HEK293 (cell line): ENCODE measurements around the gene TRNAU1AP.
A peak's percentile ranks its signal among the peaks of the same experiment; 100 is the strongest.

Source experiments
- CTCF ChIA-PET: fragments of 350-600 bp; formaldehyde crosslinking; extraction: SDS; loops from one replicate; lab custom pipeline; 2021; ENCODE audit warnings: antibody characterized with exemption; lab: Yijun Ruan, JAX
- POLR2A ChIA-PET: fragments of 300-600 bp; formaldehyde crosslinking; extraction: SDS; loops from one replicate; lab custom pipeline; 2020; ENCODE audit warnings: antibody characterized with exemption, inconsistent platforms; lab: Yijun Ruan, JAX
- H3K27ac ChIP-seq: fragments of 200-500 bp; sonication (Bioruptor generic); 2 replicates; pipeline ENCODE4 v1.5.1; 2014; ENCODE audit warnings: low read depth, low read length, control low read depth, inconsistent platforms; ENCODE audit errors: extremely low read depth
- H3K36me3 ChIP-seq, 2 experiments: fragments of 200-500 bp in 1 of 2; sonication (Bioruptor generic) in 1 of 2; 1 replicate in 1 of 2; 2 replicates in 1 of 2; pipeline ENCODE4 v1.5.1; 2014 to 2017; ENCODE audit warnings: inconsistent platforms in 2 of 2, low read length in 2 of 2; ENCODE audit not compliant: control insufficient read depth in 2 of 2, insufficient read depth in 1 of 2
- H3K4me1 ChIP-seq: fragments of 200-500 bp; sonication (Bioruptor generic); 2 replicates; pipeline ENCODE4 v1.5.1; 2014; ENCODE audit warnings: mild to moderate bottlenecking, low read length, inconsistent platforms; ENCODE audit not compliant: control insufficient read depth, insufficient read depth
- H3K4me3 ChIP-seq: 2 replicates; pipeline ENCODE4 v1.5.1; 2011; ENCODE audit warnings: low read depth, mild to moderate bottlenecking, control low read depth, low read length, moderate library complexity
- H3K9me3 ChIP-seq: fragments of 200-500 bp; sonication (Bioruptor generic); 2 replicates; pipeline ENCODE4 v1.5.1; 2014; ENCODE audit warnings: low read depth, low read length, inconsistent platforms; ENCODE audit not compliant: control insufficient read depth, insufficient read depth
- BCL11A ChIP-seq: fragments of 450-650 bp; formaldehyde crosslinking; IDR thresholded peaks from 2 replicates; pipeline ENCODE4 v1.5.1; 2016; ENCODE audit warnings: low read depth, missing biosample characterization, missing genetic modification characterization
- GLIS2 ChIP-seq: fragments of 450-650 bp; formaldehyde crosslinking; IDR thresholded peaks from 2 replicates; pipeline ENCODE4 v1.5.1; 2016; ENCODE audit warnings: missing biosample characterization, missing genetic modification characterization
- IKZF3 ChIP-seq: fragments of 450-650 bp; IDR thresholded peaks from 2 replicates; pipeline ENCODE4 v1.5.0; 2018; ENCODE audit warnings: missing biosample characterization, mild to moderate bottlenecking, missing genetic modification characterization, moderate library complexity
- KLF9 ChIP-seq: fragments of 450-650 bp; formaldehyde crosslinking; IDR thresholded peaks from 2 replicates; pipeline ENCODE4 v1.5.1; 2016; ENCODE audit warnings: missing biosample characterization, missing genetic modification characterization, low read depth
- PRDM1 ChIP-seq: fragments of 450-650 bp; formaldehyde crosslinking; IDR thresholded peaks from 2 replicates; pipeline ENCODE4; 2016; ENCODE audit warnings: missing biosample characterization, missing genetic modification characterization
- PRDM2 ChIP-seq: fragments of 450-650 bp; formaldehyde crosslinking; IDR thresholded peaks from 2 replicates; pipeline ENCODE4 v1.5.1; 2016; ENCODE audit warnings: missing biosample characterization, missing genetic modification characterization, borderline replicate concordance
- RBAK ChIP-seq: fragments of 450-650 bp; formaldehyde crosslinking; IDR thresholded peaks from 2 replicates; pipeline ENCODE4 v1.5.1; 2016; ENCODE audit warnings: missing biosample characterization, missing genetic modification characterization
- SCRT1 ChIP-seq: fragments of 450-650 bp; formaldehyde crosslinking; IDR thresholded peaks from 2 replicates; pipeline ENCODE4 v1.5.1; 2016; ENCODE audit warnings: missing biosample characterization, missing genetic modification characterization, borderline replicate concordance
- SCRT2 ChIP-seq: fragments of 450-650 bp; formaldehyde crosslinking; IDR thresholded peaks from 2 replicates; pipeline ENCODE4 v1.5.1; 2016; ENCODE audit warnings: missing biosample characterization, missing genetic modification characterization
- ZBTB1 ChIP-seq: fragments of 450-650 bp; formaldehyde crosslinking; IDR thresholded peaks from 2 replicates; pipeline ENCODE4 v1.5.1; 2016; ENCODE audit warnings: missing biosample characterization, missing genetic modification characterization
- ZBTB17 ChIP-seq: fragments of 450-650 bp; formaldehyde crosslinking; IDR thresholded peaks from 2 replicates; pipeline ENCODE4 v1.5.1; 2016; ENCODE audit warnings: missing biosample characterization, missing genetic modification characterization
- ZNF155 ChIP-seq: fragments of 450-650 bp; formaldehyde crosslinking; IDR thresholded peaks from 2 replicates; pipeline ENCODE4 v1.5.1; 2016; ENCODE audit warnings: missing biosample characterization, missing genetic modification characterization
- ZNF239 ChIP-seq: fragments of 450-650 bp; formaldehyde crosslinking; IDR thresholded peaks from 2 replicates; pipeline ENCODE4 v1.5.1; 2016; ENCODE audit warnings: missing biosample characterization, missing genetic modification characterization
- ZNF266 ChIP-seq: fragments of 450-650 bp; formaldehyde crosslinking; IDR thresholded peaks from 2 replicates; pipeline ENCODE4 v1.5.1; 2016; ENCODE audit warnings: missing biosample characterization, missing genetic modification characterization, low read depth
- ZNF302 ChIP-seq: fragments of 450-650 bp; formaldehyde crosslinking; IDR thresholded peaks from 2 replicates; pipeline ENCODE4 v1.5.1; 2016; ENCODE audit warnings: missing biosample characterization, missing genetic modification characterization, low read depth
- ZNF324 ChIP-seq: fragments of 450-650 bp; formaldehyde crosslinking; IDR thresholded peaks from 2 replicates; pipeline ENCODE4 v1.5.1; 2016; ENCODE audit warnings: missing biosample characterization, missing genetic modification characterization
- ZNF354C ChIP-seq: fragments of 450-650 bp; formaldehyde crosslinking; IDR thresholded peaks from 2 replicates; pipeline ENCODE4 v1.5.1; 2016; ENCODE audit warnings: missing biosample characterization, missing genetic modification characterization, low read depth, borderline replicate concordance
- ZNF404 ChIP-seq: fragments of 450-650 bp; formaldehyde crosslinking; IDR thresholded peaks from 2 replicates; pipeline ENCODE4 v1.5.1; 2017; ENCODE audit warnings: missing biosample characterization, missing genetic modification characterization
- ZNF426 ChIP-seq: fragments of 450-650 bp; formaldehyde crosslinking; IDR thresholded peaks from 2 replicates; pipeline ENCODE4 v1.5.1; 2017; ENCODE audit warnings: missing biosample characterization, missing genetic modification characterization, mild to moderate bottlenecking, inconsistent platforms, moderate library complexity
- ZNF488 ChIP-seq: fragments of 450-650 bp; formaldehyde crosslinking; IDR thresholded peaks from 2 replicates; pipeline ENCODE4 v1.5.1; 2016; ENCODE audit warnings: missing biosample characterization, missing genetic modification characterization
- ZNF670 ChIP-seq: fragments of 450-650 bp; formaldehyde crosslinking; IDR thresholded peaks from 2 replicates; pipeline ENCODE4 v1.5.1; 2016; ENCODE audit warnings: missing biosample characterization, missing genetic modification characterization, low read depth
- ZNF76 ChIP-seq: fragments of 450-650 bp; formaldehyde crosslinking; IDR thresholded peaks from 2 replicates; pipeline ENCODE4; 2016; ENCODE audit warnings: low read depth, missing biosample characterization, missing genetic modification characterization, borderline replicate concordance
- ZSCAN5A ChIP-seq: fragments of 450-650 bp; formaldehyde crosslinking; IDR thresholded peaks from 2 replicates; pipeline ENCODE4 v1.5.1; 2016; ENCODE audit warnings: missing biosample characterization, missing genetic modification characterization
- TF ChIP-seq, protein P1 (sequence below): IDR thresholded peaks from 2 replicates; pipeline ENCODE4 v1.6.1; 2011; ENCODE audit warnings: mild to moderate bottlenecking, low read depth, low read length, borderline replicate concordance

The TRNAU1AP gene

DNA sequence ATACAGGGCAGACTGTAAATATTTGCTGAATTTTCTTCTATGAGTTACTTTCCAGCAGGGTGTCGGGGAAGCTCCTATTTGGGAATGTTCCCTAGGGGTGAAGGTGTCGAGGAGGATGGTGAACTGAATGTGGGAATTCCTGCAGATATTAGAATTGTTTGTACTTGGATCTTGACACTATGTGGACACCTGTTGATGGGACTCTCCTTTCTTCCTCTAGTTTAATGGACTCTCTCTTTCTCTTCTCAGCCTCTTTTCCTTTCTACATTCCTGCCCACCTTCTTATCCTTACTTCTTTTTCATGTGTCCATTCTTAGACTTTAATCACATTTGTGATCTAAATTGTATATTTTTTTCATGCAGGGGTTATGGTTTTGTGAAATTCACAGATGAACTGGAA is 14.0 kb downstream of the TRNAU1AP start:
- ChIA-PET POLR2A (interaction anchor here (0.7 to 1.2 kb wide), 3 partner anchors 13 to 94 kb away, joined by 3 to 5 read pairs (median 3); no protein-coding TSS in a partner anchor), CTCF (no interaction called here)
- no peaks in the 10 kb centered on the region for H3K9me3 ChIP-seq
- H3K4me1 ChIP-seq = no peaks in the 10 kb centered on the region
- no peak for TF ChIP-seq IKZF3 (tag by site-specific recombination)
- peak; percentile 91 for TF ChIP-seq SCRT2 (tag by site-specific recombination)
- TF ChIP-seq, protein P1, sequence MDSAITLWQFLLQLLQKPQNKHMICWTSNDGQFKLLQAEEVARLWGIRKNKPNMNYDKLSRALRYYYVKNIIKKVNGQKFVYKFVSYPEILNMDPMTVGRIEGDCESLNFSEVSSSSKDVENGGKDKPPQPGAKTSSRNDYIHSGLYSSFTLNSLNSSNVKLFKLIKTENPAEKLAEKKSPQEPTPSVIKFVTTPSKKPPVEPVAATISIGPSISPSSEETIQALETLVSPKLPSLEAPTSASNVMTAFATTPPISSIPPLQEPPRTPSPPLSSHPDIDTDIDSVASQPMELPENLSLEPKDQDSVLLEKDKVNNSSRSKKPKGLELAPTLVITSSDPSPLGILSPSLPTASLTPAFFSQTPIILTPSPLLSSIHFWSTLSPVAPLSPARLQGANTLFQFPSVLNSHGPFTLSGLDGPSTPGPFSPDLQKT = no peak
- no peak for TF ChIP-seq ZNF488 (tag by site-specific recombination)
- peak; percentile 59; the same call in 1 of the 2 replicates for TF ChIP-seq PRDM1
- no peak for TF ChIP-seq ZNF354C (tag by site-specific recombination)
- peak; percentile 71 for TF ChIP-seq SCRT1
- TF ChIP-seq ZNF155 = no peak
- no peak for TF ChIP-seq ZNF302 (tag by site-specific recombination)
- no peak for TF ChIP-seq RBAK (tag by site-specific recombination)
- TF ChIP-seq ZSCAN5A = no peak
- H3K27ac ChIP-seq = no peak overlapping the region
- peaks cover 44 to 88% of the 10 kb centered on the region in 2 experiments for H3K36me3 ChIP-seq
- no peak overlapping the region for H3K4me3 ChIP-seq

DNA sequence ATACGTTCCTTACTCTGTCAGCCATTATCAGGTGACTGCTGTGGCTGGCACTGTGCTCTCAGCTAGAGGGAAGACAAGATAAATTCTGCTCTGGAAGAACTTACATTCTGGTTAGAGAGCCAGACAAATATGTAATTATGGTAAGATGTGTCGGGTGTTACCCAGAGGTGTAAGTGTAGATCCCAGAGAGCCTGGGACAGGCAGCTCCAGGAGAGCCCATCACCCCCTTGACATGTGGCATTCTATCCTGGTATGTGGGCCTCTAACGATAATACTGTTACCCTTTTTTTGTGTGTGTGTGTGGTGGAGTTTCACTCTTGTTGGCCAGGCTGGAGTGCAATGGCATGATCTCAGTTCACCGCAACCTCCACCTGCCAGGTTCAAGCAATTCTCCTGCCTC is 19.0 kb downstream of the TRNAU1AP start:
- peaks cover 51 to 67% of the 10 kb centered on the region in 2 experiments for H3K36me3 ChIP-seq
- POLR2A ChIA-PET = interaction anchor here (2.6 kb wide), 1 partner anchor 10 kb away, joined by 17 read pairs; no protein-coding TSS in a partner anchor
- no peaks in the 10 kb centered on the region for H3K9me3 ChIP-seq
- no peaks in the 10 kb centered on the region for H3K4me1 ChIP-seq
- H3K27ac ChIP-seq = no peak overlapping the region
- H3K4me3 ChIP-seq = no peak overlapping the region
- CTCF ChIA-PET = interaction anchor here (0.8 to 1.1 kb wide), 2 partner anchors 29 to 212 kb away, joined by 3 read pairs; no protein-coding TSS in a partner anchor
- TF ChIP-seq GLIS2 (tag by site-specific recombination) (no peak), ZNF324 (tag by site-specific recombination) (no peak), KLF9 (tag by site-specific recombination) (no peak), ZNF76 (tag by site-specific recombination) (no peak), ZNF404 (tag by site-specific recombination) (no peak), BCL11A (no peak), ZNF426 (no peak), ZBTB17 (tag by site-specific recombination) (peak; percentile 62; the same call in 1 of the 2 replicates), ZNF239 (tag by site-specific recombination) (no peak), ZNF266 (tag by site-specific recombination) (no peak), ZNF670 (tag by site-specific recombination) (no peak), ZBTB1 (tag by site-specific recombination) (no peak), PRDM2 (tag by site-specific recombination) (no peak)
